ENCODE data around the gene ANKS1B. TPM values are rescaled to one million over a fixed set of nuclear protein-coding genes. Genes with fewer than 3 reads are reported as not detected.

The ANKS1B gene
- total RNA-seq, 1 donor from 2014 or later: 11.3 TPM

DNA sequence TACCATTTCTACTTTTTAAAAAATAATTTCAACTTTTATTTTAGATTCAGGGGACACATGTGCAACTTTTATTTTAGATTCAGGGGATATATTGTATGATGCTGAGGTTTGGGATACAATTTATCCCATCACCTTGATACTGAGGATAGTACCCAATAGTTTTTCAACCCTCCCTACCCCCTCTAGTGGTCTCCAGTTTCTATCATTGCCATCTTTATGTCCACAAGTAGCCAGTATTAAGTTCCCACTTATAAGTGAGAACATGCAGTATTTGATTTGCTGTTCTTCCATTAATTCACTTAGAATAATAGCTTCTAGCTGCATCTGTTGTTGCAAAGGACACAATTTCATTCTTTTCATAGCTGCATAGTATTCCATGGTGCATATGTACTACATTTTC lies 162.5 kb downstream of the ANKS1B start:
- no peak overlapping the region for H3K4me3 Mint-ChIP-seq (ENCODE audit: unreplicated experiment)
- no peaks in the 10 kb centered on the region for H3K9me3 Mint-ChIP-seq (ENCODE audit: unreplicated experiment)
- TF ChIP-seq, protein P1, sequence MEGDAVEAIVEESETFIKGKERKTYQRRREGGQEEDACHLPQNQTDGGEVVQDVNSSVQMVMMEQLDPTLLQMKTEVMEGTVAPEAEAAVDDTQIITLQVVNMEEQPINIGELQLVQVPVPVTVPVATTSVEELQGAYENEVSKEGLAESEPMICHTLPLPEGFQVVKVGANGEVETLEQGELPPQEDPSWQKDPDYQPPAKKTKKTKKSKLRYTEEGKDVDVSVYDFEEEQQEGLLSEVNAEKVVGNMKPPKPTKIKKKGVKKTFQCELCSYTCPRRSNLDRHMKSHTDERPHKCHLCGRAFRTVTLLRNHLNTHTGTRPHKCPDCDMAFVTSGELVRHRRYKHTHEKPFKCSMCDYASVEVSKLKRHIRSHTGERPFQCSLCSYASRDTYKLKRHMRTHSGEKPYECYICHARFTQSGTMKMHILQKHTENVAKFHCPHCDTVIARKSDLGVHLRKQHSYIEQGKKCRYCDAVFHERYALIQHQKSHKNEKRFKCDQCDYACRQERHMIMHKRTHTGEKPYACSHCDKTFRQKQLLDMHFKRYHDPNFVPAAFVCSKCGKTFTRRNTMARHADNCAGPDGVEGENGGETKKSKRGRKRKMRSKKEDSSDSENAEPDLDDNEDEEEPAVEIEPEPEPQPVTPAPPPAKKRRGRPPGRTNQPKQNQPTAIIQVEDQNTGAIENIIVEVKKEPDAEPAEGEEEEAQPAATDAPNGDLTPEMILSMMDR (IDR thresholded peaks at IDR 0.05; ENCODE audit: partially characterized antibody, unreplicated experiment): no peak
- H3K27ac Mint-ChIP-seq (ENCODE audit: unreplicated experiment): no peak overlapping the region
- no peak for DNase-seq
- peaks cover 9% of the 10 kb centered on the region for H3K4me1 Mint-ChIP-seq (ENCODE audit: low read depth, unreplicated experiment)
- H3K27me3 Mint-ChIP-seq (ENCODE audit: unreplicated experiment): no peaks in the 10 kb centered on the region
- H3K36me3 Mint-ChIP-seq (ENCODE audit: unreplicated experiment): no peaks in the 10 kb centered on the region

DNA sequence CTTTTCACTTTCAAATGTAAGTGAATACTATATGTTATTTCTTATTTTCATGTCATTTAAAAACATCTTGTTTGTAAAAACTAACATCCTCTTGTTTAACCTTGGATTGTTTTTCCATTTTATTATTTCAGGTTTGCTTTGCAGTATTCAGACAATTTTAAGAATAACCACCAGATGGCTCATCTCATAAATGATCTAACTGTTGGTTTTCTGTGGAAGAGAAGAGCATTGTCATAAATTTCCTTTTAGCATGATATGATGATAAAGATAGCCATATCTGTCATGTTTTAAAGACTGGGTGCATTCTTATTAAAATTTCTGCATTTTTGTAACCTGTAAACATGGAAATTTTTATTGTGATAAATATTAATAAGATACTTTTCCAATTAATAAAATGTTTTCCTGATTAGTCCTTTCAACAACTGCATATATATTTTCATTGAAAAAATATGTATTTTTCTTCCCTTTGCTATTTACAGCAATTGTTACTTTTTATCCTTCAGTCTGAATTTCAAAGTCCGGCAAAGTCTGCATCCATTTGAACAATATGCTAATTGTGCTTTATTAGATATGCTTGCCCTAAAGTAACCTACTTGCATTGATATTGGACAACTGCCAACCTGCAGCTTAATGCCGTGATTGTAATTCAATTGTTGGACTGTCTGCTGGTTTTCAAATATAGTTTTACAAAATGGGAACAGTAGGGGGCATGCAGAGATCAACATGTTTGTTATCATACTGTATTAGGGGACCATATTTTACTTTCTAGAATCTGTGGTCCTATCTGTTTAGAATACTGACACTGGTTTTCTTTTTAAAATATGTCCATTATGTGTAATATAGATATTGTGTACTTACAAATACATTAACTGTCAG lies 173.8 kb downstream of the ANKS1B start:
- Mint-ChIP-seq H3K9me3 (ENCODE audit: unreplicated experiment) (no peaks in the 10 kb centered on the region), H3K4me3 (ENCODE audit: unreplicated experiment) (no peak overlapping the region), H3K27me3 (ENCODE audit: unreplicated experiment) (no peaks in the 10 kb centered on the region), H3K27ac (ENCODE audit: unreplicated experiment) (no peak overlapping the region), H3K4me1 (ENCODE audit: low read depth, unreplicated experiment) (peaks cover 3% of the 10 kb centered on the region), H3K36me3 (ENCODE audit: unreplicated experiment) (no peaks in the 10 kb centered on the region)
- DNase-seq: no peak
- TF ChIP-seq, protein P1 (IDR thresholded peaks at IDR 0.05; ENCODE audit: partially characterized antibody, unreplicated experiment): peak; percentile 38

DNA sequence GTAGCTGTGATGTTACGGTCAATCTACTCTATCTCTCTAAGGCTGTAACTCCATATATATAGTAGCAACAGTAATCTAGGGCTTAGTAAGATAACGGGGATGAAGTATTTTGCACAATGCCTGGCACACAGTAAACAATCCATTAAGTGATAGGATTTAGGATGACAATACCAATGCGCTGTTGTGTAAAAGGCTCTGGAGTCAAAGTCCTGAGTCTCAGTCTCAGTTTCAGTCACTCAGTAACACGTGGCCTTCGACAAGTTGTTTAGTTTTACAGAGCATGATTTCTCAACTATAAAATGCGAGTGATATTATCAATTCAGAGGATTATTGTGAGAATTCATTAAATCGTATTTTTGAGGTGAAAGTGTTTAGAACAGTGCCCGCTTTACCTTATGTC lies 174.8 kb downstream of the ANKS1B start:
- peaks cover 3% of the 10 kb centered on the region for H3K4me1 Mint-ChIP-seq (ENCODE audit: low read depth, unreplicated experiment)
- TF ChIP-seq, protein P1 (IDR thresholded peaks at IDR 0.05; ENCODE audit: partially characterized antibody, unreplicated experiment): no peak
- no peak for DNase-seq
- no peak overlapping the region for H3K4me3 Mint-ChIP-seq (ENCODE audit: unreplicated experiment)
- no peak overlapping the region for H3K27ac Mint-ChIP-seq (ENCODE audit: unreplicated experiment)
- no peaks in the 10 kb centered on the region for H3K36me3 Mint-ChIP-seq (ENCODE audit: unreplicated experiment)
- H3K9me3 Mint-ChIP-seq (ENCODE audit: unreplicated experiment): no peaks in the 10 kb centered on the region
- H3K27me3 Mint-ChIP-seq (ENCODE audit: unreplicated experiment): no peaks in the 10 kb centered on the region

DNA sequence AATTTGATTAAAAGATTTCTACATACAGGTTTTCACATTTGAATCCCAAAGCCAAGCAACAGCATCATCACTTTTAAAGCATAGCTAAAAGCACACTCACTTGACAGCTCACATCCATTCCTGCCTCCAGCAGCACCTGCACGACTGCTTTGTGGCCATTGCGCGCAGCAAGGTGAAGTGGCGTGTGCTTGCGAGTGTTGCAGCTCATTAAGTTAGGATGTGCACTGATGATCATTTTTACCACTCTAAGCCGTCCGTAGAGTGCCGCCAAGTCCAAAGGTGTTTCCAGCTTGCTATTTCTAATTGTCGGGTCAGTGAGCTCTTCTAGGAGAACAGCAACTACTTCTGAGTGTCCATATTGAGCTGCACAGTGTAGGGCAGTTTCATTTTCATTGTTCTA lies 178.4 kb downstream of the ANKS1B start:
- TF ChIP-seq, protein P1 (IDR thresholded peaks at IDR 0.05; ENCODE audit: partially characterized antibody, unreplicated experiment): no peak
- H3K4me1 Mint-ChIP-seq (ENCODE audit: low read depth, unreplicated experiment): peaks cover 3% of the 10 kb centered on the region
- no peaks in the 10 kb centered on the region for H3K36me3 Mint-ChIP-seq (ENCODE audit: unreplicated experiment)
- H3K27ac Mint-ChIP-seq (ENCODE audit: unreplicated experiment): no peak overlapping the region
- H3K27me3 Mint-ChIP-seq (ENCODE audit: unreplicated experiment): no peaks in the 10 kb centered on the region
- H3K9me3 Mint-ChIP-seq (ENCODE audit: unreplicated experiment): no peaks in the 10 kb centered on the region
- no peak overlapping the region for H3K4me3 Mint-ChIP-seq (ENCODE audit: unreplicated experiment)
- no peak for DNase-seq

DNA sequence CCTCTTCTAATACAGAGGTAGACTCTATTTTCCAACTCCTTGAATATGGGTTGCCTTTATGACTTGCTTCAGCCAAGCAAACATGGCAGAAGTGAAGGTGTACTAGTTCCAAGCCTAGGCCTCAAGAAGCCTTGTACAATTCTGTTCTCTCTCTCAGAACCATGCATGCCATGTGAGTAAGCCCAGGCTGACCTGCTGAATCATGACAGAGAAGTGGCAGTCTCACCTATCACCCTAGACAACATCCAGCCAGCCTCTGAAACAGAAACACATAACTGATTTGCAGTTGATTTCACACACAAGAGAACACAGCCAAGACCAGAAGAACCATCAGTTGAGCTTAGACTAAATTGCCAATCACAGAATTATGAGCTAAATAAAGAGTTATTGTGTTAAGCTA lies 180.0 kb downstream of the ANKS1B start:
- no peak overlapping the region for H3K4me3 Mint-ChIP-seq (ENCODE audit: unreplicated experiment)
- H3K4me1 Mint-ChIP-seq (ENCODE audit: low read depth, unreplicated experiment): no peaks in the 10 kb centered on the region
- DNase-seq: no peak
- no peaks in the 10 kb centered on the region for H3K36me3 Mint-ChIP-seq (ENCODE audit: unreplicated experiment)
- no peak overlapping the region for H3K27ac Mint-ChIP-seq (ENCODE audit: unreplicated experiment)
- TF ChIP-seq, protein P1 (IDR thresholded peaks at IDR 0.05; ENCODE audit: partially characterized antibody, unreplicated experiment): no peak
- H3K27me3 Mint-ChIP-seq (ENCODE audit: unreplicated experiment): no peaks in the 10 kb centered on the region
- no peaks in the 10 kb centered on the region for H3K9me3 Mint-ChIP-seq (ENCODE audit: unreplicated experiment)

Data from glutamatergic neuron (in vitro differentiated cells).